HG03469 (cell line): Measurements from ENCODE around the gene OR4C5.
"Not testable (repeated sequence)": the region's sequence is repeated elsewhere in the genome, so short reads cannot be mapped to it uniquely, and the experiment has no call there.

Experiments
- ATAC-seq: cut with Tn5 transposase; IDR thresholded peaks from one replicate; pipeline ENCODE4 v1.9.1; 2021; ENCODE audit warnings: mild to moderate bottlenecking, moderate library complexity, moderate number of reproducible peaks; ENCODE audit not compliant: unreplicated experiment

The OR4C5 gene

GRCh38 chr11:48366365-48366764 is at the start of gene OR4C5:
Gene OR4C5, minus strand, starts transcription at chr11:48366465. Its CDS starts 0 bp downstream, at chr11:48366465.
- no peak for ATAC-seq

- ATAC-seq = no peak
These were observed 18.4 kb upstream of the OR4C5 start for GRCh38 chr11:48384670-48385069.

GRCh38 chr11:48384151-48384550 is 17.9 kb upstream of the OR4C5 start:
- not testable (repeated sequence) for ATAC-seq

- not testable (repeated sequence) for ATAC-seq
These were observed 5.0 kb downstream of the OR4C5 start for GRCh38 chr11:48361289-48361688.

- ATAC-seq = no peak
These were observed 11.6 kb downstream of the OR4C5 start for GRCh38 chr11:48354677-48355076.

GRCh38 chr11:48354013-48354412 is 12.3 kb downstream of the OR4C5 start:
- no peak for ATAC-seq

GRCh38 chr11:48346286-48346685 is 20.0 kb downstream of the OR4C5 start:
- not testable (repeated sequence) for ATAC-seq

GRCh38 chr11:48342505-48342904 is 23.8 kb downstream of the OR4C5 start:
- not testable (repeated sequence) for ATAC-seq

GRCh38 chr11:48341466-48341865 is 24.8 kb downstream of the OR4C5 start:
- no peak for ATAC-seq

- ATAC-seq = not testable (repeated sequence)
These were observed 41.6 kb downstream of the OR4C5 start, which contains the start of gene OR4C3 for GRCh38 chr11:48324620-48325019. Gene OR4C3, plus strand, starts transcription at chr11:48324920. Its CDS starts 102 bp downstream, at chr11:48325022.

- not testable (repeated sequence) for ATAC-seq
These were observed 46.5 kb downstream of the OR4C5 start for GRCh38 chr11:48319813-48320212.
